B cell (primary cell): Measurements from ENCODE around the gene PIAS4.

Experiments used
- CTCF ChIP-seq: fragments of 200-600 bp; IDR thresholded peaks from one replicate; pipeline ENCODE4 v1.8.0; 2022; ENCODE audit warnings: antibody characterized with exemption, mild to moderate bottlenecking
- EZH2 ChIP-seq: IDR thresholded peaks from 2 replicates; pipeline ENCODE4 v1.6.1; 2012; ENCODE audit warnings: borderline replicate concordance, low read depth, mild to moderate bottlenecking, moderate library complexity, low read length; ENCODE audit not compliant: insufficient read depth, poor library complexity, severe bottlenecking

GRCh38 chr19:4066176-4066606, 58.7 kb downstream of the PIAS4 start:
- TF ChIP-seq CTCF: no peak
- TF ChIP-seq EZH2: no peak
